K562 (cell line): ENCODE data around the gene MEIS2. TPM values are rescaled to one million over a fixed set of nuclear protein-coding genes. Genes with fewer than 3 reads are reported as not detected.

Source experiments
- ARID1B ChIP-seq: fragments of 450-650 bp; IDR thresholded peaks from 2 replicates; pipeline ENCODE4 v1.6.1; 2016; ENCODE audit warnings: antibody characterized with exemption, mild to moderate bottlenecking, inconsistent platforms
- KDM1A ChIP-seq, 2 experiments: fragments of 450-650 bp; IDR thresholded peaks; 2 replicates each; pipeline ENCODE4 v1.6.1; 2016; ENCODE audit warnings: mild to moderate bottlenecking in 2 of 2
- MAFG ChIP-seq: fragments of 450-650 bp; conservative IDR thresholded peaks from 2 replicates; pipeline ENCODE4 v1.6.1; 2016; ENCODE audit warnings: missing genetic modification characterization, missing compliant biosample characterization
- MAFK ChIP-seq: IDR thresholded peaks from 2 replicates; pipeline ENCODE4 v1.6.1; 2011; ENCODE audit warnings: low read length, improper control_type of control experiment
- PKNOX1 ChIP-seq: fragments of 450-650 bp; IDR thresholded peaks from 2 replicates; pipeline ENCODE4 v1.6.1; 2016
- SMARCA4 ChIP-seq: fragments of 450-650 bp; IDR thresholded peaks from 2 replicates; pipeline ENCODE4 v1.6.1; 2016
- SMARCE1 ChIP-seq: fragments of 450-650 bp; IDR thresholded peaks from 2 replicates; pipeline ENCODE4 v1.7.1; 2016; ENCODE audit warnings: mild to moderate bottlenecking
- SOX6 ChIP-seq: fragments of 450-650 bp; IDR thresholded peaks from 2 replicates; pipeline ENCODE4 v1.6.1; 2014; ENCODE audit warnings: mild to moderate bottlenecking
- TAF1 ChIP-seq: IDR thresholded peaks from 2 replicates; pipeline ENCODE4 v1.6.1; 2011; ENCODE audit warnings: mild to moderate bottlenecking, low read length, moderate library complexity; ENCODE audit not compliant: insufficient read depth, control insufficient read depth, severe bottlenecking; ENCODE audit errors: extremely low read depth
- polyA plus RNA-seq, 8 experiments: library from polyadenylated mRNA; depleted of rRNA in 4 of 8; stranded (reverse) in 5 of 8; unstranded in 3 of 8; fragments of >200 nt; fragmentation: Nextera tagmentation in 2 of 8; fragmentation: Illumina TruSeq in 1 of 8; extraction: Ambion mirVana in 2 of 8; extraction: Trizol in 1 of 8; gene quantifications; 2 replicates each; pipeline versions ENCODE4 v1.2.1 to v1.2.3, GENCODE V29; 2011 to 2014; ENCODE audit warnings: inconsistent platforms in 1 of 8, missing spikeins in 1 of 8
- total RNA-seq, 7 experiments: library from RNA; depleted of rRNA in 6 of 7; stranded (reverse); fragments of >200 nt in 6 of 7; fragmentation: Illumina TruSeq in 2 of 7; extraction: Trizol in 2 of 7; gene quantifications; 2 replicates each; pipeline versions ENCODE4 v1.2.1 to v1.2.3, GENCODE V29; 2011 to 2021; ENCODE audit warnings: low replicate concordance in 1 of 7
- TF ChIP-seq, protein P1 (sequence below): fragments of 450-650 bp; IDR thresholded peaks from 2 replicates; pipeline ENCODE4 v1.6.1; 2017; ENCODE audit warnings: antibody characterized with exemption, mild to moderate bottlenecking

Gene MEIS2
- total and polyA plus RNA-seq, 9 of the 15 experiments (the other 6 are each of a cell fraction or from before 2014, with no cell fraction given), result 7.5 to 64.2 (median 22.3) TPM

- TF ChIP-seq, protein P1, sequence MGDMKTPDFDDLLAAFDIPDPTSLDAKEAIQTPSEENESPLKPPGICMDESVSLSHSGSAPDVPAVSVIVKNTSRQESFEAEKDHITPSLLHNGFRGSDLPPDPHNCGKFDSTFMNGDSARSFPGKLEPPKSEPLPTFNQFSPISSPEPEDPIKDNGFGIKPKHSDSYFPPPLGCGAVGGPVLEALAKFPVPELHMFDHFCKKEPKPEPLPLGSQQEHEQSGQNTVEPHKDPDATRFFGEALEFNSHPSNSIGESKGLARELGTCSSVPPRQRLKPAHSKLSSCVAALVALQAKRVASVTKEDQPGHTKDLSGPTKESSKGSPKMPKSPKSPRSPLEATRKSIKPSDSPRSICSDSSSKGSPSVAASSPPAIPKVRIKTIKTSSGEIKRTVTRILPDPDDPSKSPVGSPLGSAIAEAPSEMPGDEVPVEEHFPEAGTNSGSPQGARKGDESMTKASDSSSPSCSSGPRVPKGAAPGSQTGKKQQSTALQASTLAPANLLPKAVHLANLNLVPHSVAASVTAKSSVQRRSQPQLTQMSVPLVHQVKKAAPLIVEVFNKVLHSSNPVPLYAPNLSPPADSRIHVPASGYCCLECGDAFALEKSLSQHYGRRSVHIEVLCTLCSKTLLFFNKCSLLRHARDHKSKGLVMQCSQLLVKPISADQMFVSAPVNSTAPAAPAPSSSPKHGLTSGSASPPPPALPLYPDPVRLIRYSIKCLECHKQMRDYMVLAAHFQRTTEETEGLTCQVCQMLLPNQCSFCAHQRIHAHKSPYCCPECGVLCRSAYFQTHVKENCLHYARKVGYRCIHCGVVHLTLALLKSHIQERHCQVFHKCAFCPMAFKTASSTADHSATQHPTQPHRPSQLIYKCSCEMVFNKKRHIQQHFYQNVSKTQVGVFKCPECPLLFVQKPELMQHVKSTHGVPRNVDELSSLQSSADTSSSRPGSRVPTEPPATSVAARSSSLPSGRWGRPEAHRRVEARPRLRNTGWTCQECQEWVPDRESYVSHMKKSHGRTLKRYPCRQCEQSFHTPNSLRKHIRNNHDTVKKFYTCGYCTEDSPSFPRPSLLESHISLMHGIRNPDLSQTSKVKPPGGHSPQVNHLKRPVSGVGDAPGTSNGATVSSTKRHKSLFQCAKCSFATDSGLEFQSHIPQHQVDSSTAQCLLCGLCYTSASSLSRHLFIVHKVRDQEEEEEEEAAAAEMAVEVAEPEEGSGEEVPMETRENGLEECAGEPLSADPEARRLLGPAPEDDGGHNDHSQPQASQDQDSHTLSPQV, result peak; percentile 44; the same call in 1 of the 2 replicates
- TF ChIP-seq MAFK (peak; percentile 68), MAFG (tag) (peak; percentile 88), SMARCA4 (peak; percentile 72), SMARCE1 (peak; percentile 52; the same call in 1 of the 2 replicates), TAF1 (no peak), PKNOX1 (no peak), ARID1B (peak; percentile 57; the same call in 1 of the 2 replicates), KDM1A (IDR thresholded peaks at IDR 0.05) (0 out of 4 replicates have a peak, but pooled peaks of 1 of the 2 experiments have one; percentile 18), SOX6 (0 out of 2 replicates have a peak, but pooled peaks have one; percentile 10)
Observed at GRCh38 chr15:37056177-37057121, 43.9 kb downstream of the MEIS2 start (continued).
